ENCODE data around the gene FAM89B. TPM values are rescaled to one million over a fixed set of nuclear protein-coding genes. Genes with fewer than 3 reads are reported as not detected.
A peak's percentile ranks its signal among the peaks of the same experiment; 100 is the strongest.

The FAM89B gene
- polyA plus RNA-seq, 1 donor = 25.9 TPM

DNA sequence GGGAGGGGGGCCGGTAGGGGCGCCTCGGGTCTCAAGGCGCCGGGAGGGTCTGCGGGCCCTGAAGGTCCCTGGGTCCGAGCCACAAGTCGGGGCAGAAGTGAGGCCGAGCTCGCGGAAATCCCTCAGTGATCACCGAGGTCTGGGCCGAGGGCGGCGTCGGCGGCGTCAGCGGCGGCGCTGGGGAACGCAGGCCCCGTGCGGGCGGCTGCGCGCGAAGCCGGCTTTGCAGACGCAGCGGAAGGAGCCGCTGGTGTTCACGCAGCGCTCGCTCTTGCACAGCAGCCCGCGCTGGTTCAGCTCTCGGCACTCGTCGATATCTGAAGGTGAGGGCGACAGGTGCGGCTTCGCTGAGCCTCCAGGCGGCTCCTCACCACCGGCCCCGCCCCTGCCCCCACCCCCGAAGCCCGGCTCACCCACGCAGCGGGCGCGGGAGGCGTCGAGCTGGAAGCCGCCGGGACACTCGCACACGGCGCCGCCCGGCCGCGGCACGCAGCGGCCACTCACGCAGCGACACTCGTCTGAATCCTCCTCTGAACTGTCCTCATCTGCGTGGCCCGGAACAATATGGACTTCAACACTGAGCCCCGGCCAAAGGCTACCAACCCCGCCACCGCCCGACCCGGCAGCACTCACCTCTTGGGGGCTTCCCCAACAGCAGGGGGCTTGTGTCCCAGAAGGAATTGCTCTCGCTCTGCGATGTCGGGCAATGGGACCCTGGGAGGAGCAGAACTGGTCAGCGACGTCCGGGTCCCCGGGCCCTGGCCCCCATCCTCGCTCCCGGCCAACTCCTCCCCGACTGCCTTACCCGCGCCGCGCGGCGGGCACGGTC is 33.2 kb upstream of the FAM89B start:
- H3K27me3 ChIP-seq (ENCODE audit: control insufficient read depth, insufficient read depth, low read length) = no peaks in the 10 kb centered on the region
- no peak overlapping the region for H3K27ac ChIP-seq (ENCODE audit: low read length)
- H3K4me3 ChIP-seq (ENCODE audit: low read length) = no peak overlapping the region
- peaks cover 14% of the 10 kb centered on the region for H3K9me3 ChIP-seq (ENCODE audit: control insufficient read depth, low read depth, low read length)
- no peak for DNase-seq
- no CpG with 5 or more reads among the region's 92 CpGs for WGBS (ENCODE audit: insufficient coverage, low lambda C conversion rate)
- peaks cover 59% of the 10 kb centered on the region for H3K36me3 ChIP-seq (ENCODE audit: control insufficient read depth, insufficient read depth, low read length)
- H3K4me1 ChIP-seq (ENCODE audit: control insufficient read depth, insufficient read depth, low read length) = peaks cover 9% of the 10 kb centered on the region

DNA sequence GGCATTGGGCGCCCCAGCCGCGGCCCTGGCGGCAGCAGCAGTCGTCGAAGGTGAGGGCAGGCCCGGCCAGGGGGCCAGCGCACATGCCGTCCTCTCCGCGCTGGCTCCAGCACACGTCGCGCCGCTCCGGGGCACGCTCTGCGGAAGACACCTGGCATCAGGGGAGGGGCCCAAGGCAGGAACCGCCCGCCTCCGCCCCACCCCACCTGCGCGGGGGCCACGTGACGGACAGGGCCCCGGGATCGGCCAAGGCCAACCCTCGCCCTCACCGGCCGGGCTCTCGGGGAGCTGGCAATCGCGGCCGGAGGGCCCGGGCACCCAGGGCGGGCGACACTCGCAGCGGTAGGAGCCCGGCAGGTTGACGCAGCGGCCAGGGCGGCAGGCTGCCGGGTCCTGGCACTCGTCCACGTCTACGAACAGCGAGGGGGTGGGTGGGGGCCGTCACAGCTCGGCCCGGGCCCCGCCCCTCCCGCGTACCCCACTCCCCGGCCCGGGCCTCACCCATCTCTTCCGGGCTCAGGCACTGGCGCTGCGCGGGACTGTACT is 32.5 kb upstream of the FAM89B start:
- Histone ChIP-seq H3K27ac (ENCODE audit: low read length) (peak overlapping the region; percentile 77), H3K27me3 (ENCODE audit: control insufficient read depth, insufficient read depth, low read length) (no peaks in the 10 kb centered on the region), H3K36me3 (ENCODE audit: control insufficient read depth, insufficient read depth, low read length) (peaks cover 56% of the 10 kb centered on the region), H3K9me3 (ENCODE audit: control insufficient read depth, low read depth, low read length) (peaks cover 14% of the 10 kb centered on the region), H3K4me1 (ENCODE audit: control insufficient read depth, insufficient read depth, low read length) (peaks cover 9% of the 10 kb centered on the region), H3K4me3 (ENCODE audit: low read length) (peak overlapping the region; percentile 59)
- DNase-seq = peak; percentile 54 to 81
- no CpG with 5 or more reads among the region's 60 CpGs for WGBS (ENCODE audit: insufficient coverage, low lambda C conversion rate)

- peak overlapping the region; percentile 59 for H3K4me3 ChIP-seq (ENCODE audit: low read length)
- H3K4me1 ChIP-seq (ENCODE audit: control insufficient read depth, insufficient read depth, low read length) = peaks cover 13% of the 10 kb centered on the region
- H3K9me3 ChIP-seq (ENCODE audit: control insufficient read depth, low read depth, low read length) = peaks cover 14% of the 10 kb centered on the region
- peak; percentile 82 to 94 for DNase-seq
- H3K27me3 ChIP-seq (ENCODE audit: control insufficient read depth, insufficient read depth, low read length) = no peaks in the 10 kb centered on the region
- H3K36me3 ChIP-seq (ENCODE audit: control insufficient read depth, insufficient read depth, low read length) = peaks cover 50% of the 10 kb centered on the region
- WGBS (ENCODE audit: insufficient coverage, low lambda C conversion rate) = no CpG with 5 or more reads among the region's 78 CpGs
- peak overlapping the region; percentile 77 for H3K27ac ChIP-seq (ENCODE audit: low read length)
These were observed 31.8 kb upstream of the FAM89B start for GRCh38 chr11:65540290-65541092.

DNA sequence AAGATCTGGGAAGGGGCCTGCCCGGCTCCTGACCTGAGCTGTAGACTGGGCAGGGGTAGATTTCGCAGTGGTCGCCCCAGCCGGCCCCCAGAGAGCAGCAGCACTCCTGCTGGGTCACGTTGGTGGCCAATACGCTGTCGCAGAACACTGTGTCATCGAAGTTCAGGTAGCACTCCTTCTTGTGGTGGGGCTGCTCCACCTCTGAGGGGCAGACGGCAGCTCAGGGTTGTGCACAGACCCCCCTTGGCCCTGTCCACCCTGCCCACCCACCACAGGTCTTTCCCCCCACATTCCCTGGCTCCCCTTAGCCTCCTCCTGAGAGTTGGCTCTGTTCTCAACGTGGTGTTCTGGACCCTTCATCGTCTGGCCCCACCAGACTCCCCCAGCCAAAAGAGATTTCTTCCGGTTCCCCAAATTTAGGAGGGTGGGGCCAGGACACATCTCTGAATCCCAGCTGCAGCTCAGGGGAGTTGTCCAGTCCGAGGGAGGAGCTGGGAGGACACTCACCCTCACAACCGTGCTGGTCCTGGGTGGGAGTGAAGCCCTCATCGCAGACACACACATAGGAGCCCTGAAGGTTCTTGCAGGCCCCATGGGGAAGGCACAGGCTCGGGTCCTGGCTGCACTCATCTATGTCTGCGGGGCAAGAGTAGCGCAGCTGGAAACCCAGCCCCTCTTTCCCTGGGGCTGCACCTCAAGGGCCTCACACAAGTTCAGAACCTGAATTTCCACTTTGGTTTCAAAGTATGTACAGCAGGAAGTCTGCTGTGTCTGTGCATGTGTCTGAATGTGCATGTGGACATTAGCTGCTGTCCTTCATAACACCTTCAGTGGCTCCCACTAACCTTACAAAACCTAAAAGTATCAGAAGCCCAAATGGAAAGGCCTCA is 31.0 kb upstream of the FAM89B start:
- peak overlapping the region; percentile 69 for H3K27ac ChIP-seq (ENCODE audit: low read length)
- H3K4me1 ChIP-seq (ENCODE audit: control insufficient read depth, insufficient read depth, low read length) = peaks cover 17% of the 10 kb centered on the region
- WGBS (ENCODE audit: insufficient coverage, low lambda C conversion rate) = no CpG with 5 or more reads among the region's 18 CpGs
- DNase-seq = peak in 1 of 2 donors; percentile 29
- H3K36me3 ChIP-seq (ENCODE audit: control insufficient read depth, insufficient read depth, low read length) = peaks cover 41% of the 10 kb centered on the region
- peaks cover 14% of the 10 kb centered on the region for H3K9me3 ChIP-seq (ENCODE audit: control insufficient read depth, low read depth, low read length)
- peak overlapping the region; percentile 45 for H3K4me3 ChIP-seq (ENCODE audit: low read length)
- no peaks in the 10 kb centered on the region for H3K27me3 ChIP-seq (ENCODE audit: control insufficient read depth, insufficient read depth, low read length)

DNA sequence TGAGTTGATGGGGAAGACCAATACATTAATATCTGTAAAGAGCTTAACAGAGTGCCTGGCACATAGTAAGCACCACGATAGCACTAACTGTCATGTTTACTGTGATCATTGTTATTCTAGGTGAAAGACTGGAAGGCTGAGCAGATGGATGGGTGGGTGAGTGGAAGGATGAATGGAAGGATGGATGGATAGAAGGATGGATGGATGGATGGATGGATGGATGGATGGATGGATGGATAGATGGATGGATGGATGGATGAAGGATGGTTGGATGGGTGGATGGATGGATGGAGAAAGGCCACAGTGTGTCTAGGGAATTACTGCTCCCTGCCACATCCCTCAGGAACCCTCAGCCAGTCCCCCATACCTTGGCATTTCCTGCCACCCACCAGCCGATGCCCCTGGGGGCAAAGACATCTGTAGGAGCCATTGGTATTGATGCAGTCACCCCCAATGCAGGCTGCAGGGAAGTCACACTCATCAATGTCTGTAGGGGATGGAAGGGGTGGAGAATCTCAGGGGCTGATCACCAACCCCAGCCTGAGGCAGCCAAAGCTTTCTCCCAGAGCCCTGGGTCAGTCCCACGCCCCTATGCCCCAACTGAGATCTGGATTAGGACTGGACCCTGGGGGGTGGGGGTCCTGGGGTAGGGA is 29.5 kb upstream of the FAM89B start:
- Histone ChIP-seq H3K27me3 (ENCODE audit: control insufficient read depth, insufficient read depth, low read length) (no peaks in the 10 kb centered on the region), H3K4me1 (ENCODE audit: control insufficient read depth, insufficient read depth, low read length) (peaks cover 20% of the 10 kb centered on the region), H3K9me3 (ENCODE audit: control insufficient read depth, low read depth, low read length) (peaks cover 14% of the 10 kb centered on the region), H3K27ac (ENCODE audit: low read length) (no peak overlapping the region), H3K36me3 (ENCODE audit: control insufficient read depth, insufficient read depth, low read length) (peaks cover 27% of the 10 kb centered on the region), H3K4me3 (ENCODE audit: low read length) (no peak overlapping the region)
- no peak for DNase-seq
- no CpG with 5 or more reads among the region's 3 CpGs for whole genome bisulfite sequencing (ENCODE audit: insufficient coverage, low lambda C conversion rate)

GRCh38 chr11:65545853-65546216 is 26.5 kb upstream of the FAM89B start:
- no peak for DNase-seq
- WGBS (ENCODE audit: insufficient coverage, low lambda C conversion rate) = no CpG with 5 or more reads among the region's 4 CpGs
- H3K36me3 ChIP-seq (ENCODE audit: control insufficient read depth, insufficient read depth, low read length) = peaks cover 21% of the 10 kb centered on the region
- H3K27ac ChIP-seq (ENCODE audit: low read length) = peak overlapping the region; percentile 66
- peak overlapping the region; percentile 52 for H3K4me3 ChIP-seq (ENCODE audit: low read length)
- H3K4me1 ChIP-seq (ENCODE audit: control insufficient read depth, insufficient read depth, low read length) = peaks cover 22% of the 10 kb centered on the region
- H3K9me3 ChIP-seq (ENCODE audit: control insufficient read depth, low read depth, low read length) = no peaks in the 10 kb centered on the region
- no peaks in the 10 kb centered on the region for H3K27me3 ChIP-seq (ENCODE audit: control insufficient read depth, insufficient read depth, low read length)

DNA sequence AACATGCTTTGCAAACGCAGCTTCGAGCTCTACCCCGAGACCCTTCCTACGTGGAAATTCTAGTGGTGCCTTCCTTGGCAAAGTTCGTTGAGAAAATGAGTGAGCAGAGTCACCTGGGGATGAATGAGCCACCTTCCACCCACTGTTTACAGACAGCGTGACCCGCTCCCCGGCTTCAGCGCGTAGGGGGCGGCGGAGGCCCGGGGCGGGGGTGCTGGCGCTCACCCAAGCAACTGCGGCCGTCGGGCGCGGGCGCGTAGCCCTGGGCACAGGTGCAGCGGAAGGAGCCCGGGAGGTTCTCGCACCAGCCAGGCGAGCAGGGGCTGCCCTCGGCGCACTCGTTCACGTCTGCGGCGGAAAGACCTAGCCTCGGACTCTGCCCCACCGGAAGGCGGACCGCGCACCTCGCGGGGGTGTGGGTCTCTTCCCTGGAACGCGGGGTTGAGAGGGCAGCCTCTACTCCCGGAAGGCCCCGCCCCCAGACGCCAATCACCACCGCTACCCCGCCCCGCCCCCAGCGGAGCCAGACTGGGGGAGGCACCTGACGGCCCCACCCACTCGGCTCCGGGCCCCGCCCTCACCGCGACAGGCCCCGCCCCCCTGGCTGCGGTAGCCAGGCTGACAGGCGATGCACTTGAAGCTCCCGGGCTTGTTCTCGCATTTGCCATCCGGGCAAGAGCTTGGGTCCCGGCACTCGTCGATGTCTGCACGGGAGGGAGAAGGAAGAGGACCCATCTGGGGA is 25.9 kb upstream of the FAM89B start:
- Histone ChIP-seq H3K36me3 (ENCODE audit: control insufficient read depth, insufficient read depth, low read length) (peaks cover 20% of the 10 kb centered on the region), H3K4me1 (ENCODE audit: control insufficient read depth, insufficient read depth, low read length) (peaks cover 21% of the 10 kb centered on the region), H3K27me3 (ENCODE audit: control insufficient read depth, insufficient read depth, low read length) (no peaks in the 10 kb centered on the region), H3K9me3 (ENCODE audit: control insufficient read depth, low read depth, low read length) (no peaks in the 10 kb centered on the region), H3K4me3 (ENCODE audit: low read length) (peak overlapping the region; percentile 52), H3K27ac (ENCODE audit: low read length) (peak overlapping the region; percentile 66)
- peak; percentile 87 to 96 for DNase-seq
- no CpG with 5 or more reads among the region's 64 CpGs for WGBS (ENCODE audit: insufficient coverage, low lambda C conversion rate)

- Histone ChIP-seq H3K4me1 (ENCODE audit: control insufficient read depth, insufficient read depth, low read length) (peaks cover 29% of the 10 kb centered on the region), H3K27me3 (ENCODE audit: control insufficient read depth, insufficient read depth, low read length) (no peaks in the 10 kb centered on the region), H3K4me3 (ENCODE audit: low read length) (no peak overlapping the region), H3K27ac (ENCODE audit: low read length) (no peak overlapping the region), H3K9me3 (ENCODE audit: control insufficient read depth, low read depth, low read length) (no peaks in the 10 kb centered on the region), H3K36me3 (ENCODE audit: control insufficient read depth, insufficient read depth, low read length) (peaks cover 21% of the 10 kb centered on the region)
- no CpG with 5 or more reads among the region's 52 CpGs for WGBS (ENCODE audit: insufficient coverage, low lambda C conversion rate)
- DNase-seq = no peak
These were observed 24.8 kb upstream of the FAM89B start for GRCh38 chr11:65547446-65548125.

DNA sequence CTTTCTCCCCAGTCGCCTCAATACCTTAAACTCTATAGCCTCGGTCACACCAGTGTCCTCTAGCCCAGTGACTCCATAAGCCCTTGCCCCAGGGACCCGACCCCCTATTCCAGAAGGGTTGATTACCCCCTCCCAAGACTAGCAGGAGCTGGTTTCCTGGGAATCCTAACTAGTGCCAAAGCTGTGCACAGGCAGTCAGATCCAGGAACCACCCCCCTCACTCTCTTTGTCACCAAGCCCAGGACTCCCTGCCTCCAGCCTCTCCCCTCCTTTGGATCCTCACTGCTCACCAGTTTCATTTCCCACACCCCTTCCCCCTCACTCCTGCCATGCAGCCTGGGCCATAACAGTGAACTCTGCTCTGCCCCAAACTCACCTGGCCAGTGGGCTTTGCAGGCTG is 23.9 kb upstream of the FAM89B start:
- no peak overlapping the region for H3K4me3 ChIP-seq (ENCODE audit: low read length)
- no peaks in the 10 kb centered on the region for H3K27me3 ChIP-seq (ENCODE audit: control insufficient read depth, insufficient read depth, low read length)
- H3K9me3 ChIP-seq (ENCODE audit: control insufficient read depth, low read depth, low read length) = no peaks in the 10 kb centered on the region
- no peak overlapping the region for H3K27ac ChIP-seq (ENCODE audit: low read length)
- no CpG with 5 or more reads among the region's 3 CpGs for WGBS (ENCODE audit: insufficient coverage, low lambda C conversion rate)
- H3K4me1 ChIP-seq (ENCODE audit: control insufficient read depth, insufficient read depth, low read length) = peaks cover 34% of the 10 kb centered on the region
- DNase-seq = no peak
- H3K36me3 ChIP-seq (ENCODE audit: control insufficient read depth, insufficient read depth, low read length) = peaks cover 15% of the 10 kb centered on the region

Data from large intestine (tissue), 3 donors.